CD4-positive, alpha-beta T cell treated with Interleukin-4 for 1 hour (primary cell): ENCODE measurements around the gene SH3BP5.

ENCODE experiments used
- DNase-seq, 2 donors: peaks; one replicate each; pipeline ENCODE4 v3.0.0-alpha.2; 2020 to 2022

Gene SH3BP5

GRCh38 chr3:15294929-15295328, 37.5 kb downstream of the SH3BP5 start:
- peak in 1 of 2 donors; percentile 61 for DNase-seq

- DNase-seq: peak in 1 of 2 donors; percentile 56
Measured at GRCh38 chr3:15292765-15293522, 39.4 kb downstream of the SH3BP5 start.

- DNase-seq: peak; percentile 71 to 81
Measured at GRCh38 chr3:15291589-15292541, 40.5 kb downstream of the SH3BP5 start.

GRCh38 chr3:15290736-15291135, 41.6 kb downstream of the SH3BP5 start:
- no peak for DNase-seq

GRCh38 chr3:15289661-15290060, 42.7 kb downstream of the SH3BP5 start:
- DNase-seq: no peak

GRCh38 chr3:15288331-15289035, 43.9 kb downstream of the SH3BP5 start:
- no peak for DNase-seq

GRCh38 chr3:15287565-15288330, 44.6 kb downstream of the SH3BP5 start:
- peak in 1 of 2 donors; percentile 66 for DNase-seq

GRCh38 chr3:15286022-15286421, 46.4 kb downstream of the SH3BP5 start:
- DNase-seq: no peak

- DNase-seq: no peak
Measured at GRCh38 chr3:15284121-15284889, 48.1 kb downstream of the SH3BP5 start.

GRCh38 chr3:15283702-15284101, 48.7 kb downstream of the SH3BP5 start:
- DNase-seq: no peak

- no peak for DNase-seq
Measured at GRCh38 chr3:15281817-15282216, 50.6 kb downstream of the SH3BP5 start.

- no peak for DNase-seq
Measured at GRCh38 chr3:15280853-15281532, 51.4 kb downstream of the SH3BP5 start.

- no peak for DNase-seq
Measured at GRCh38 chr3:15279671-15280402, 52.5 kb downstream of the SH3BP5 start.

GRCh38 chr3:15279205-15279604, 53.2 kb downstream of the SH3BP5 start:
- no peak for DNase-seq

- DNase-seq: no peak
Measured at GRCh38 chr3:15277861-15278500, 54.4 kb downstream of the SH3BP5 start.

GRCh38 chr3:15276028-15276724, 56.2 kb downstream of the SH3BP5 start:
- DNase-seq: no peak

GRCh38 chr3:15273227-15273626, 59.2 kb downstream of the SH3BP5 start:
- DNase-seq: no peak

- DNase-seq: no peak
Measured at GRCh38 chr3:15272426-15273196, 59.8 kb downstream of the SH3BP5 start.
